Right kidney (tissue), 1 donor: ENCODE data around the gene TMBIM6.
A peak's percentile ranks its signal among the peaks of the same experiment; 100 is the strongest.

Source experiments
- DNase-seq: peaks from one replicate; pipeline ENCODE4 v3.0.0-alpha.2; 2016

Gene TMBIM6

DNA sequence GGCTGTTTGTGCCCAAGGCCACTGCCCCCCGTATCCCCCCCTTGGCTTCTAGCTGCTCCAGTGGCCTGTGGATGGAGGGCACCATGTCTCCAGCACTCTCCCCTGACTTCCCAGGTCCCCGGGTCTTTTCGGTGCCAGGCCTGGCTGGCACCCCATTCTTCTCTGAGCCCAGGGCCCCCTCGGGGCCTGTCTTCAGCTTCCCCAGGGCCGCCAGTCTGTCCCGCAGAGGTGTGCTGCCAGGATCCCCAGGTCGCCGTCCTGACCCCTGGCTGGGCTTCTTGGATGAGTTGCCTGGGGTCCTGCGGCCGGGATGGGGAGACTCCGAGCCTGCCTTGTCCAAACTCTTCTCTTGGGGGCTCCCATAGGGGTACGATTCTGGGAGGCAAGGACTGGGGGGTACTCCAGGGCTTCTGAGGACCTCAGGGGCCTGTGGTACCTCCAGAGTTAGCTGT lies 54.3 kb downstream of the TMBIM6 start:
- no peak for DNase-seq

GRCh38 chr12:49796155-49796554 lies 54.8 kb downstream of the TMBIM6 start:
- DNase-seq, result no peak

- no peak for DNase-seq
Measured at GRCh38 chr12:49796606-49797448, 55.5 kb downstream of the TMBIM6 start.

- no peak for DNase-seq
Measured at GRCh38 chr12:49797449-49797776, 56.1 kb downstream of the TMBIM6 start.

DNA sequence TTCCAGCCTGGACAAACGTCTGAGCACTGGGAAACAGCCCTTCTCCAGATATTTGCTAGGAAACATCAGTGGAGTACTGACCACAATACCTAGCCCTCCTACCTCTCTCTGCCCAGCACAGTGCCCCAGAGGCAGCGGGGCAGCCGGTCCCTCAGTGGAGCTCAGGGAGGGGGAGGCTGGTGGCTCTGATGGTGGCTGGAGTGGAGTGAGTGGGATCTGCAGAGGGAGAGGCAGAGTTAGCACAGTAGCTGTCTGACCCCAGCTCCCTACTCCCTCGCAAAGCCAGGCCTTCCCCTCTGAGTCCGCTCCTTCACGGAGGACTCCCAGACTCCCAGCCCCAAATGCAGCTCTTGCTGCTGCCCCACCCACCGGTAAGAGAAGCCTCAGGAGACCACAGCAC lies 56.9 kb downstream of the TMBIM6 start:
- DNase-seq, result no peak

DNA sequence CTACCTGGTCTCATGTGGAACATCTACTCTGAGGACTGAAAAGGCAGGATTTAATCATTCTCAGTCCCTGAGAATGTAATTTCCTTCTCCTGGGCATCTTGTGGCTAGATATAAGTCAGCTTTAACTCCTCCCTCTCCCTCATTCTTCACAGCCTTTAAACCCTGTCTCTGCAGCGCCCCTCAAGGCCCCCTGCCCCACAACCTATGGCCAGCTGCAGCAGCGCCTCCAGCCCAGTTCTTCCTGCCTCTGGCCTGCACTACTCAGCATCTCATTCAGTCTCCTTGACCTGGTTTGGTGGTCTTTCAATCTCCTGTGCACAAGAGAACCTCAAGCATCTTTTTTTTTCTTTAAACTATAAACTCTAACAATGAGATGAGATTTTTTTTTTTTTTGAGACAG lies 57.6 kb downstream of the TMBIM6 start:
- DNase-seq, result no peak

DNA sequence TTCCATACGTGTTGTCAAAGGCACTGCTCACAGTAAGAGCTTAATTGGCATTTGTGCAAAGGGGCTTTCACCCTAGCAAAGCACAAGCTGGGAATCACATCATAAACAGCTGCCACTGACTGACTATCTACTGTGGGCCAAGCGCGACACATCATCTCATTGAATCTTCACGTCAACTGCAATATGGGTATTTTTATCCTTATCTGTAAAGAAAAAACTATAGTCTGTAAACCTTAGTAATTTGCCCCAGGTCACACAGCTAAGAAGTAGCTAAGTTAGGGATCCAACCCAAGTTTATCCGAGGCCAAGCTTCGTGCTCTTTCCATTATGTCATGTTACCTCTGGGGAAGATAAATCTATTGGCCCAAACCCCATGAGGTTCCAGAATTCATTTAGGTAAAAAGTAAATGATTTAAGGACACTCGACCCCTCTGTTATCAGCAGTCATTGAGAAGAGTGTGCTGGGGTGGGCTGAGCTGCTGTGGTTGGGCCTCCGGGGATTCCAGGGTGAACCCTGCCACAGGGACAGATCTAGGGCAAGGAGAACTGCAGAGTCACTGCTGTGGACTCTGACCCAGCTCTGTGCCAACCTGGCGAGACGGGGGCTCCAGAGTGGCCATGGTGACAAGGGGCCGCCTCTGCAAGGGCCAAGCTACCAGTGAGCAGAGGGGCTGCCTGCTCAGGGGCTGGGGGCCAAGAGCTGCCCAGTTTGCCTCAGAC lies 59.2 kb downstream of the TMBIM6 start:
- no peak for DNase-seq

GRCh38 chr12:49801141-49802063 lies 60.0 kb downstream of the TMBIM6 start:
- no peak for DNase-seq

DNA sequence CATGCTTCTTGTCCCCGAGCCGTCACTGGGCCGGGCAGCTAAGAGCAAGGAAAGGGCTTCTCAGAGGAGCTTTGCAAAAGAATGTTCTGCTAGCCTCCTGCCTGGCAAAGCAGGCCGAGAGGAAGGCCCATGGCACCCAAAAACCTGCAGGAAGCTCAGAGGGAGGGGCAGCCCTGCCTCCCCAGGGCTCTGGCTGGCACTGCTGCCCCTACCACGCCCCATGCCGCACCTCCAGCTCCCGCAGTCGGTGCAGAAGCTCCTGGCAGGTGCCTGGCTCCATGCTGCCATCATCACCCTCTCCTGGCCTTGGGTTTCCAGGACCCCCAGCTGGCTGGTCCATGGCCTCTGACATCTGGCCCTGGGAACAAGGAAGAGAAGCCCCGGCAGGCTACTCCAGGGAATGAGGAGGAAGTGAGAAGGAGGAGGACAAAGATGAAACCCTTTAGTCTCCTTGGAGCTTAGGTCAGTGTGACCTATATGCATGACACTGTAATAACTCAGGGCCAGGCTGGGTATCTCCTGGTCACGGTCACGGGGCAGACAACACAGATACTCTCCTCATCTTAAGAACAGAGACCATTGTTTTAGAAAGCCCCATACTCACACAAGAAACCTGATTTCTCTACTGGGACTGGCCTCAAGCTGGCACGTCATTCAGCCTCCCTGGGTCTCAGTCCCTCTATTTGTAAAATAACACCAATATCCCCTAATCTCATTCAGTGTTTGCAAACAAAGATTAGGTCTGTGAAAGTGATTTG lies 62.5 kb downstream of the TMBIM6 start:
- DNase-seq, result no peak

- no peak for DNase-seq
Measured at GRCh38 chr12:49804821-49805220, 63.5 kb downstream of the TMBIM6 start.

DNA sequence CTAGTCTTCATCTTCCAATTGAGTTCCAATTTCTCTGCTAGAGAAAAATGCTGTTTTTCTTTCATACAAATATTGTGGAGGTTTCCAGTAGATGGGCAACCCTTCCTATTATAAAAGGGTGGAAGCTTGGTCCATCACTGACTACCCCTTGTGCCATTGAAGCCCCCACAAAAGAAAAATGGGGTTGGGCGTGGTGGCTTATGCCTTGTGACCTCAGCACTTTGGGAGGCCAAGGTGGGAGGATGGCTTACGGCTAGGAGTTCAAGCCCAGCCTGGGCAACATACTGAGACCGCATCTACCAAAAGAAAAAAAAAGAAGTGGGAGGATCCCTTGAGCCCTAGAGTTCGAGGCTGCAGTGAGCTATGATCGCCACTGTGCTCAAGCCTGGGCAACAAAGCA lies 64.1 kb downstream of the TMBIM6 start:
- DNase-seq, result no peak

DNA sequence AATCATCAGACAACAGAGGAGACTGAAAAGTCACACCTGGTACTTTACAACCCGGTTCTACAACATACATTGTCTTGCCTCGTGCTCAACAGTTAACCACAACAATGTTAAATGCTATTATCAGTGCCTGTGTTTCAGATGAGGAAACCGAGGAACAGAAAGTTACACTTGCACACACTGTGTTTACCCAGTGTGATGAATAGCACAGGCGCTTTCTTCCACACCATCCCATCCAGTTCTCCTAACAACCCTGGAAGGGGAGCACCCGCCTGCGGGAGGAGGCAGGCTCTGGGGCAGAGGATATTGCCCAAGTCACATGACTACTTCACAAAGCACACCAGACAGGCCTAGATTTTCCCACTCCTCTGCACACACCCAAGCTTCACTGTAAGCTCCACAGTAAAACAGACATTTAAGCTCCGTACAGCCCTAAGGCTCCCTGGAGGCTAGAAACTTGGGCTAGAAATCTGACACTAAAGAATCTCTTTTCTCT lies 65.0 kb downstream of the TMBIM6 start:
- DNase-seq, result no peak

DNA sequence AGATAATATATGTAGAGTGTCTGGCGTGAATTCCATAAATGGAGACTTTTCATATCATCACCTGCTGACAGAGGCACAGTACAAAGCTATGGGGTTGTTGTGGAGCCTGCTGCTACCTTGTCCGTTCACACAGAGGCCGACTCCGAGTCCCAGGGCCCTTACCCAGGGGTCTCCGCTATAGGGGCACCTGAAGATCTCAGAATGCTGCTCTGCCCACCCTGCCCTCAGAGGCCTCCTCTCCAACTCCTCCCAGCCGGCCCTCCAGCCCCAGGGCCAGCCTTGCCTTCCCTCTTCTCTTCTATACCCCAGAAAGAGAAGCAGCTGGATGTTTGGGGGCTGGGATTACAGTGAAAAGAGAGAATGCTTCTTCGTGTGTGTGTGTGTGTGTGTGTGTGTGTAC lies 65.5 kb downstream of the TMBIM6 start:
- DNase-seq, result no peak

DNA sequence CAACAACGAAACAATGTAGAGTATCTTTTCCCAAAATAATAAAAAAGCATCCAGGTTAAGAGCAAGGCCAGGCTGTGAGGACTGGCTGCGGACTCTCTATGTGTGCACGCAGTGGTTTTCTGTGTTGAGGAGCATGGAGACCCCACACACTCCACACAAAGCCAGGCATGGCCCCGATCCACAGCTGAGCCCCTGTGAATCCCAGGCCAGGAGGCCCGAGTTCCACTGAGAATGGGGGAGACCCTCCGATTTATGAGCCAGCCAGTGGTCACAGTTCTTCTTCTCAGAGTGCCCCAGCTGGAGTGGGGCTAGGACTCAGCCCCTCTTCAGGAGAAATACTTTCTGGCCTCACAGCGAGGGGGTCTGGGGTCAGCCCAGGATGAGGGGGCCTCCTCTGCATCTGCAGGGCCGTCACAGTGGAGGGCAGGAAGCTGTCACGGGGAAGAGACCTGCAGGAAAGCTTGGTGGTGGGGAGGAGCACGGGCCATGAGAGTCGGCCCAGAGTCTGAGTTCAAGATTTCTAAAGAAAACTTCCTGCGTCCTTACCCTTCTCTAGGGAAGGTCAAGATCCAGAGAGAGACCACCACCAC lies 66.7 kb downstream of the TMBIM6 start:
- DNase-seq, result no peak

DNA sequence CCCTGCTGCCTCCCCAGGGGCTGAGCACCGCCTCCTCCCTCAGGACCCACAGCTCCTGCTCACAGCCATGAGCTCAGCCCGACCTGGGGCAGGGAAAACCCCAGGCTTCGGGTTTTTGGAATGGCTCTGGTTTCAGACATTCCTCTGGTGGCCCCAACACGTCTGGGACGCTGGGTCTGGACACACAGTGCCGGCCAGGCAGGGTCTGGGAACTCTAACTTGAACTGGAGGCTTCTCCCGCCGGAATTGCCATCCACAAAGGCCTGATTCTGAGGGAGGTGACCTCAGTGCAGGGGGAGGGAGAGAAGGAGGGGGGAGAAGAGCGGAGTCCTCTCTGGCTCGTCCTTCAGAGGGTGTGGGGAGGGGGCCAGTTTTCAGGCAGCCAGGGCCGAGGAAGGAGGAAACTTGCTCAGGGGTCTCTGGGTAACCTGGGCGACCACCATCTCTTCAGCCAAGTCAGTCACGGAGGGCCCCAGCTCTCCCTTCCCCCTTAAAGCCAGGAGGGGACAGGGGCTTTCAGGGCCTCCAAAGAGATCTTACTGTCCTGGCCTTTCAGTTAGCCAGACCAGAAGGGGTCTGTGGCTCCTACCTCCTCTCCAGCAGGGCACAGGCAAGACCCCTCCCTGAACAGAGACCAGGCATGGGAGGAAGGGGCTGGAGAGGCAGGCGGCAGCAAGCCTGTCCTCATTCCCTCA lies 67.5 kb downstream of the TMBIM6 start:
- DNase-seq, result peak; percentile 54

GRCh38 chr12:49809381-49809905 lies 68.1 kb downstream of the TMBIM6 start:
- DNase-seq, result peak; percentile 37

DNA sequence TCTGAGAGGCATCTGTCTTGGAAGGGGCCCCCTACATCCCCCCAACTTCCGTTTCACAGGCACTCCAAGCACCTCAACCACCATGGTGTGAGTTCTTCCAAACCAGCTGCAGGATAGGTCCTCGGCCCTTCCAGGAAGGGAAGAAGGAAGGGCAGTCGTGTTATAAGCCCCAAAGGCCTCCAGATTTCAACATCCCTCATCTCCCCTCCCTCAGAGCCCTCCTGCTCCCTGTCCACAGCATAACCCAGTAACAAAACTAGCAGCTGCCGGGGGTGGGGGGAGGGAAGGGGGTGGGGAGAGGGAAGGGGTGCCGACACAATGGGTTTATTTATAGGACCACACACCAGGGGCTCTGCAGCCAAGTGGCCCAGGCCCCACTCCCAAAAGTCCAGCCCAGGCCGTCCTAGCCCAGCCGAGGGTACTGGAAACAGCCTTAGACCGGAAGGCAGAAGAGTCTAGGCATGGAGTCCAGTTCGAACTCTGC lies 68.6 kb downstream of the TMBIM6 start:
- no peak for DNase-seq

DNA sequence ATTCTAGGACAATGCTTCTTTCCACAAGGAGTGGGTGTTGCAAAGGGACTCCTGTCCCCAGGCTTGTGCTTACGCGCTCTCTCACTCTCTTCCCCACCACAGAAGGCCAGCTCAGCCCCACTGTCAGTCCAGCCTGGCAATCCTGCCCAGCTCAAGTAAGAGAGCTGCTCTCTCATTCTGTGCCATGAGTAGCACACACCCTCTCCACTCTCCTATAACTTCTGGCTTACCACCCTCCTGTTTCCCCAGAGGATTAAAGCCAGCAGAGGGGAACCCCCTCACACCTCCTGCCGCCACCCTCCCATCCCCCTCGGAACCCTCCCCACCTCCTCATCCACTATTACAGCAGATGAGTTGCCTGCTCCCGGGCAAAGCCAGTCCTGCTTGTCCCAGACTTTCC lies 69.8 kb downstream of the TMBIM6 start:
- DNase-seq, result no peak

- no peak for DNase-seq
Measured at GRCh38 chr12:49811961-49812401, 70.6 kb downstream of the TMBIM6 start.

- no peak for DNase-seq
Measured at GRCh38 chr12:49813131-49813530, 71.8 kb downstream of the TMBIM6 start.
